SK-N-SH (cell line): ENCODE data around the gene PITPNB. TPM values are rescaled to one million over a fixed set of nuclear protein-coding genes. Genes with fewer than 3 reads are reported as not detected.

Source experiments
- CTCF ChIA-PET: fragments of 300-600, 350-600 bp; formaldehyde crosslinking; extraction: SDS; loops from one replicate; lab custom pipeline; 2021; lab: Yijun Ruan, JAX
- POLR2A ChIA-PET: fragments of 350-600 bp; sonication (Branson Sonifier 250); formaldehyde crosslinking; extraction: SDS; loops from one replicate; lab custom pipeline; 2020; ENCODE audit warnings: antibody characterized with exemption, inconsistent platforms; lab: Yijun Ruan, JAX
- DNase-seq: peaks from one replicate; pipeline ENCODE4 v3.0.0; 2012
- H2AFZ ChIP-seq: fragments of 200-600 bp; sonication (generic); 2 replicates; pipeline ENCODE4 v1.8.1; 2016; ENCODE audit warnings: antibody characterized with exemption, mild to moderate bottlenecking, low read depth
- H3F3A ChIP-seq: fragments of 200-600 bp; sonication (generic); replicated peaks from 2 replicates; pipeline ENCODE3; 2016; ENCODE audit warnings: antibody characterized with exemption, mild to moderate bottlenecking; ENCODE audit not compliant: insufficient read depth
- H3K27ac ChIP-seq, 2 experiments: fragments of 200-500 bp in 1 of 2; fragments of 200-600 bp in 1 of 2; sonication (Bioruptor generic) in 1 of 2; sonication (generic), shearing (Covaris generic) in 1 of 2; 2 replicates each; pipeline versions ENCODE4 v1.5.1 to v1.6.1; 2014 to 2016; ENCODE audit warnings: low read depth in 2 of 2, inconsistent platforms in 1 of 2, low read length in 1 of 2, mild to moderate bottlenecking in 1 of 2, mixed read lengths in 1 of 2
- H3K27me3 ChIP-seq: fragments of 200-600 bp; sonication (generic), shearing (Covaris generic); 2 replicates; pipeline ENCODE4 v1.6.1; 2016; ENCODE audit warnings: mixed run types; ENCODE audit not compliant: insufficient read depth
- H3K36me3 ChIP-seq, 2 experiments: fragments of 200-500 bp in 1 of 2; fragments of 200-600 bp in 1 of 2; sonication (Bioruptor generic) in 1 of 2; sonication (generic) in 1 of 2; replicated peaks in 1 of 2; 2 replicates each; pipeline versions ENCODE3 to v1.5.1; 2014 to 2016; ENCODE audit warnings: low read length in 1 of 2, mild to moderate bottlenecking in 1 of 2; ENCODE audit not compliant: insufficient read depth in 2 of 2, control insufficient read depth in 1 of 2
- H3K4me1 ChIP-seq, 2 experiments: fragments of 200-500 bp in 1 of 2; fragments of 200-600 bp in 1 of 2; sonication (Bioruptor generic) in 1 of 2; sonication (generic), shearing (Covaris generic) in 1 of 2; 2 replicates each; pipeline versions ENCODE4 v1.5.1 to v1.6.1; 2014 to 2016; ENCODE audit warnings: low read depth in 1 of 2, low read length in 1 of 2, mixed run types in 1 of 2; ENCODE audit not compliant: insufficient read depth in 2 of 2, control insufficient read depth in 1 of 2
- H3K4me2 ChIP-seq: fragments of 200-600 bp; sonication (generic), shearing (Covaris generic); 2 replicates; pipeline ENCODE4 v1.6.1; 2017; ENCODE audit warnings: mixed run types
- H3K4me3 ChIP-seq, 2 experiments: fragments of 200-500 bp in 1 of 2; fragments of 200-600 bp in 1 of 2; sonication (Bioruptor generic) in 1 of 2; sonication (generic), shearing (Covaris generic) in 1 of 2; 2 replicates each; pipeline versions ENCODE4 v1.5.1 to v1.8.1; 2014 to 2016; ENCODE audit warnings: low read depth in 2 of 2, inconsistent platforms in 1 of 2, low read length in 1 of 2, mild to moderate bottlenecking in 1 of 2, mixed read lengths in 1 of 2, moderate library complexity in 1 of 2
- H3K79me2 ChIP-seq: fragments of 200-600 bp; sonication (generic); 2 replicates; pipeline ENCODE4 v1.8.1; 2017; ENCODE audit warnings: mild to moderate bottlenecking; ENCODE audit not compliant: insufficient read depth
- H3K9ac ChIP-seq: fragments of 200-600 bp; sonication (generic); 2 replicates; pipeline ENCODE4 v1.6.1; 2017; ENCODE audit warnings: mixed run types
- H3K9me2 ChIP-seq: fragments of 200-600 bp; sonication (generic); 2 replicates; pipeline ENCODE4 v1.6.1; 2017; ENCODE audit warnings: mixed run types
- H3K9me3 ChIP-seq: fragments of 200-600 bp; sonication (generic); 2 replicates; pipeline ENCODE4 v1.6.1; 2017; ENCODE audit warnings: mixed run types, mild to moderate bottlenecking, moderate library complexity
- H4K20me1 ChIP-seq: fragments of 200-600 bp; sonication (generic); 2 replicates; pipeline ENCODE4 v1.6.1; 2017; ENCODE audit warnings: mild to moderate bottlenecking, mixed run types; ENCODE audit not compliant: insufficient read depth
- CHD2 ChIP-seq: fragments of 150-350 bp; IDR thresholded peaks from 2 replicates; pipeline ENCODE4 v1.6.1; 2018; ENCODE audit warnings: low read length; ENCODE audit not compliant: partially characterized antibody
- ELF1 ChIP-seq: IDR thresholded peaks from 2 replicates; pipeline ENCODE4 v1.4.0; 2012
- EZH2phosphoT487 ChIP-seq: fragments of 200-600 bp; sonication (generic); IDR thresholded peaks from 2 replicates; pipeline ENCODE4 v1.6.1; 2017; ENCODE audit warnings: low read depth, mixed run types, mild to moderate bottlenecking, antibody characterized with exemption, moderate library complexity, borderline replicate concordance
- FOSL2 ChIP-seq: IDR thresholded peaks from 2 replicates; pipeline ENCODE4 v1.4.0; 2012; ENCODE audit warnings: low read depth, mild to moderate bottlenecking, moderate library complexity, borderline replicate concordance
- FOXM1 ChIP-seq: IDR thresholded peaks from 2 replicates; pipeline ENCODE4 v1.4.0; 2012; ENCODE audit warnings: low read depth, mild to moderate bottlenecking
- GABPA ChIP-seq: IDR thresholded peaks from 2 replicates; pipeline ENCODE4 v1.4.0; 2012; ENCODE audit warnings: low read depth, mild to moderate bottlenecking
- MEF2A ChIP-seq: IDR thresholded peaks from 2 replicates; pipeline ENCODE4 v1.4.0; 2012; ENCODE audit warnings: low read depth, borderline replicate concordance
- MXI1 ChIP-seq: IDR thresholded peaks from 2 replicates; pipeline ENCODE4 v1.6.1; 2012; ENCODE audit warnings: mild to moderate bottlenecking, low read depth, low read length, improper control_type of control experiment
- POLR2AphosphoS5 ChIP-seq: IDR thresholded peaks from 2 replicates; pipeline ENCODE4 v1.6.1; 2012; ENCODE audit warnings: low read depth, low read length
- RCOR1 ChIP-seq: fragments of 150-350 bp; IDR thresholded peaks from 2 replicates; pipeline ENCODE4 v1.6.1; 2017; ENCODE audit warnings: antibody characterized with exemption, low read length
- RXRA ChIP-seq: IDR thresholded peaks from 2 replicates; pipeline ENCODE4 v1.4.0; 2012; ENCODE audit warnings: low read depth, mild to moderate bottlenecking, borderline replicate concordance
- SIN3A ChIP-seq: IDR thresholded peaks from 2 replicates; pipeline ENCODE4 v1.6.1; 2012; ENCODE audit warnings: low read depth, mild to moderate bottlenecking, low read length, moderate library complexity, borderline replicate concordance
- SMC3 ChIP-seq: IDR thresholded peaks from 2 replicates; pipeline ENCODE4 v1.6.1; 2012; ENCODE audit warnings: low read depth, low read length, improper control_type of control experiment
- TAF1 ChIP-seq: IDR thresholded peaks from 2 replicates; pipeline ENCODE4 v1.6.1; 2012; ENCODE audit warnings: low read depth, mild to moderate bottlenecking, low read length, moderate library complexity, borderline replicate concordance
- TCF12 ChIP-seq: IDR thresholded peaks from 2 replicates; pipeline ENCODE4 v1.4.0; 2012
- USF1 ChIP-seq: IDR thresholded peaks from 2 replicates; pipeline ENCODE4 v1.4.0; 2012; ENCODE audit warnings: low read depth, borderline replicate concordance
- WGBS: methylation state at CpG from one replicate; pipeline ENCODE4 v1.1.6; 2017; ENCODE audit warnings: low lambda C conversion rate; 5-methylcytosine and 5-hydroxymethylcytosine counted together
- polyA plus RNA-seq, 3 experiments: library from polyadenylated mRNA; depleted of rRNA; stranded (reverse); fragments of >200 nt; gene quantifications; 2 replicates each; pipeline ENCODE4 v1.2.3, GENCODE V29; 2012
- TF ChIP-seq, protein P1 (sequence below): fragments of 150-350 bp; IDR thresholded peaks from 2 replicates; pipeline ENCODE4 v1.6.1; 2017; ENCODE audit warnings: antibody characterized with exemption, low read length, low read depth, borderline replicate concordance
- TF ChIP-seq, protein P2 (sequence below): IDR thresholded peaks from 2 replicates; pipeline ENCODE4 v1.6.1; 2012; ENCODE audit warnings: mild to moderate bottlenecking, low read depth, low read length, moderate library complexity
- TF ChIP-seq, protein P3 (sequence below): fragments of 200-600 bp; sonication (generic); IDR thresholded peaks from 2 replicates; pipeline ENCODE4 v1.6.1; 2017; ENCODE audit warnings: antibody characterized with exemption, mild to moderate bottlenecking, moderate library complexity

PITPNB gene
- polyA plus RNA-seq, 1 of the 3 experiments (the other 2 are of a cell fraction), result 32.3 TPM

DNA sequence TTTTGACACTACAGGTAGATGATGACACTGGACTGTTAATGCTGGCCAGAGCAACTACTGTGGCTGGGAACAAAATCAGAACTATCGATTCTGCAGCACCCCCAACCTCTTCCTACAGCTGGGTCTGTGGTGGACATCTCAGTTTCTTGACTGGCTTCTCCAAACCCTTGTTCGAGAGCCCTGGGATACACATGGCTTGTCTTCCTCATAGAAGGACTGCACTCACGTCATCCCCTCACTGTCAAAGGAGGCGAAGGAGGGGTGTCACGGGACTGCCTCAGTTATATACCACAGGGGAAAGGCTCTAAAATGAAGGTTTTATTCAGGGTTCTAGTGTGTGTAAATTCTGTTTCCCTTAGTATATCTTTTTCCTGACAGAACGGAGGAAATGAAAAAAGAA is 44.9 kb downstream of the PITPNB start:
- Histone ChIP-seq H3K4me3 (no peak overlapping the region), H3F3A (no peaks in the 10 kb centered on the region), H3K9me3 (no peaks in the 10 kb centered on the region), H3K4me1 (peaks cover 6 to 38% of the 10 kb centered on the region in 2 experiments; a peak in 3 of 4 replicates), H4K20me1 (peaks cover 15% of the 10 kb centered on the region; the same call in 1 of the 2 replicates), H3K4me2 (no peak overlapping the region), H3K79me2 (peaks cover 70% of the 10 kb centered on the region), H3K9ac (no peak overlapping the region), H2AFZ (no peak overlapping the region), H3K9me2 (no peaks in the 10 kb centered on the region), H3K36me3 (peaks cover 41 to 76% of the 10 kb centered on the region in 2 experiments), H3K27ac (no peak overlapping the region; a peak in 1 of 4 replicates), H3K27me3 (no peaks in the 10 kb centered on the region)
- ChIA-PET POLR2A (no interaction called here), CTCF (interaction anchor here (1.4 to 30.2 kb wide), 6 partner anchors 9 to 131 kb away, joined by 3 to 630 read pairs (median 6); no protein-coding TSS in a partner anchor)
- no peak for TF ChIP-seq FOXM1
- TF ChIP-seq GABPA, result no peak
- no peak for TF ChIP-seq USF1
- TF ChIP-seq SMC3, result no peak
- TF ChIP-seq, protein P1, sequence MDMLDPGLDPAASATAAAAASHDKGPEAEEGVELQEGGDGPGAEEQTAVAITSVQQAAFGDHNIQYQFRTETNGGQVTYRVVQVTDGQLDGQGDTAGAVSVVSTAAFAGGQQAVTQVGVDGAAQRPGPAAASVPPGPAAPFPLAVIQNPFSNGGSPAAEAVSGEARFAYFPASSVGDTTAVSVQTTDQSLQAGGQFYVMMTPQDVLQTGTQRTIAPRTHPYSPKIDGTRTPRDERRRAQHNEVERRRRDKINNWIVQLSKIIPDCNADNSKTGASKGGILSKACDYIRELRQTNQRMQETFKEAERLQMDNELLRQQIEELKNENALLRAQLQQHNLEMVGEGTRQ, result no peak
- no peak for TF ChIP-seq RXRA
- TF ChIP-seq MEF2A, result no peak
- no peak for TF ChIP-seq SIN3A
- TF ChIP-seq TAF1, result no peak
- TF ChIP-seq FOSL2, result no peak
- TF ChIP-seq RCOR1, result no peak
- TF ChIP-seq, protein P2, sequence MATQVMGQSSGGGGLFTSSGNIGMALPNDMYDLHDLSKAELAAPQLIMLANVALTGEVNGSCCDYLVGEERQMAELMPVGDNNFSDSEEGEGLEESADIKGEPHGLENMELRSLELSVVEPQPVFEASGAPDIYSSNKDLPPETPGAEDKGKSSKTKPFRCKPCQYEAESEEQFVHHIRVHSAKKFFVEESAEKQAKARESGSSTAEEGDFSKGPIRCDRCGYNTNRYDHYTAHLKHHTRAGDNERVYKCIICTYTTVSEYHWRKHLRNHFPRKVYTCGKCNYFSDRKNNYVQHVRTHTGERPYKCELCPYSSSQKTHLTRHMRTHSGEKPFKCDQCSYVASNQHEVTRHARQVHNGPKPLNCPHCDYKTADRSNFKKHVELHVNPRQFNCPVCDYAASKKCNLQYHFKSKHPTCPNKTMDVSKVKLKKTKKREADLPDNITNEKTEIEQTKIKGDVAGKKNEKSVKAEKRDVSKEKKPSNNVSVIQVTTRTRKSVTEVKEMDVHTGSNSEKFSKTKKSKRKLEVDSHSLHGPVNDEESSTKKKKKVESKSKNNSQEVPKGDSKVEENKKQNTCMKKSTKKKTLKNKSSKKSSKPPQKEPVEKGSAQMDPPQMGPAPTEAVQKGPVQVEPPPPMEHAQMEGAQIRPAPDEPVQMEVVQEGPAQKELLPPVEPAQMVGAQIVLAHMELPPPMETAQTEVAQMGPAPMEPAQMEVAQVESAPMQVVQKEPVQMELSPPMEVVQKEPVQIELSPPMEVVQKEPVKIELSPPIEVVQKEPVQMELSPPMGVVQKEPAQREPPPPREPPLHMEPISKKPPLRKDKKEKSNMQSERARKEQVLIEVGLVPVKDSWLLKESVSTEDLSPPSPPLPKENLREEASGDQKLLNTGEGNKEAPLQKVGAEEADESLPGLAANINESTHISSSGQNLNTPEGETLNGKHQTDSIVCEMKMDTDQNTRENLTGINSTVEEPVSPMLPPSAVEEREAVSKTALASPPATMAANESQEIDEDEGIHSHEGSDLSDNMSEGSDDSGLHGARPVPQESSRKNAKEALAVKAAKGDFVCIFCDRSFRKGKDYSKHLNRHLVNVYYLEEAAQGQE, result no peak
- TF ChIP-seq POLR2AphosphoS5, result no peak
- TF ChIP-seq, protein P3, sequence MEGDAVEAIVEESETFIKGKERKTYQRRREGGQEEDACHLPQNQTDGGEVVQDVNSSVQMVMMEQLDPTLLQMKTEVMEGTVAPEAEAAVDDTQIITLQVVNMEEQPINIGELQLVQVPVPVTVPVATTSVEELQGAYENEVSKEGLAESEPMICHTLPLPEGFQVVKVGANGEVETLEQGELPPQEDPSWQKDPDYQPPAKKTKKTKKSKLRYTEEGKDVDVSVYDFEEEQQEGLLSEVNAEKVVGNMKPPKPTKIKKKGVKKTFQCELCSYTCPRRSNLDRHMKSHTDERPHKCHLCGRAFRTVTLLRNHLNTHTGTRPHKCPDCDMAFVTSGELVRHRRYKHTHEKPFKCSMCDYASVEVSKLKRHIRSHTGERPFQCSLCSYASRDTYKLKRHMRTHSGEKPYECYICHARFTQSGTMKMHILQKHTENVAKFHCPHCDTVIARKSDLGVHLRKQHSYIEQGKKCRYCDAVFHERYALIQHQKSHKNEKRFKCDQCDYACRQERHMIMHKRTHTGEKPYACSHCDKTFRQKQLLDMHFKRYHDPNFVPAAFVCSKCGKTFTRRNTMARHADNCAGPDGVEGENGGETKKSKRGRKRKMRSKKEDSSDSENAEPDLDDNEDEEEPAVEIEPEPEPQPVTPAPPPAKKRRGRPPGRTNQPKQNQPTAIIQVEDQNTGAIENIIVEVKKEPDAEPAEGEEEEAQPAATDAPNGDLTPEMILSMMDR, result no peak
- no peak for TF ChIP-seq TCF12
- TF ChIP-seq MXI1, result no peak
- no peak for TF ChIP-seq ELF1
- no peak for TF ChIP-seq EZH2phosphoT487
- no peak for TF ChIP-seq CHD2
- DNase-seq, result no peak
- 97% methylated on average over 6 of the region's 6 CpGs for WGBS
